CD4-positive, alpha-beta T cell treated with Interleukin-1 beta for 1 hour (primary cell): Measurements from ENCODE around the gene KIAA0753.

Experiments used
- DNase-seq, 2 donors: peaks; one replicate each; pipeline ENCODE4 v3.0.0-alpha.2; 2020 to 2022

The KIAA0753 gene

GRCh38 chr17:6545291-6545690, 95.2 kb downstream of the KIAA0753 start:
- no peak for DNase-seq

DNA sequence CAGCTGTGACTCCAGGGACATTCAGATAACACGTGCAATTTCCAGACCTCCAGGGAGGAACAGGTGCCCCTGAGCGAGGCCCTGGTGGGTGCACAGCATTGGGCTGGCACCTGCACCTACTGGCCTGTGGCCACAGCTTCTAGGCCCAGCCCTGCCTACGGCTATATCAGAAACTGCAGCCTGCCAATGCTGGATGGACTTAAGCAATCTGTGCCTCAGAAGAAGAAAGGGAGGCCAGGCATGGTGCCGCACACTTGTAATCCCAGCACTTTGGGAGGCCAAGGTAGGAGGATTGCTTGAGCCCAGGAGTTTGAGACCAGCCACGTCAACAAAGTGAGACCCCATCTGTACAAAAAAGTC, 96.5 kb downstream of the KIAA0753 start:
- DNase-seq = no peak

DNA sequence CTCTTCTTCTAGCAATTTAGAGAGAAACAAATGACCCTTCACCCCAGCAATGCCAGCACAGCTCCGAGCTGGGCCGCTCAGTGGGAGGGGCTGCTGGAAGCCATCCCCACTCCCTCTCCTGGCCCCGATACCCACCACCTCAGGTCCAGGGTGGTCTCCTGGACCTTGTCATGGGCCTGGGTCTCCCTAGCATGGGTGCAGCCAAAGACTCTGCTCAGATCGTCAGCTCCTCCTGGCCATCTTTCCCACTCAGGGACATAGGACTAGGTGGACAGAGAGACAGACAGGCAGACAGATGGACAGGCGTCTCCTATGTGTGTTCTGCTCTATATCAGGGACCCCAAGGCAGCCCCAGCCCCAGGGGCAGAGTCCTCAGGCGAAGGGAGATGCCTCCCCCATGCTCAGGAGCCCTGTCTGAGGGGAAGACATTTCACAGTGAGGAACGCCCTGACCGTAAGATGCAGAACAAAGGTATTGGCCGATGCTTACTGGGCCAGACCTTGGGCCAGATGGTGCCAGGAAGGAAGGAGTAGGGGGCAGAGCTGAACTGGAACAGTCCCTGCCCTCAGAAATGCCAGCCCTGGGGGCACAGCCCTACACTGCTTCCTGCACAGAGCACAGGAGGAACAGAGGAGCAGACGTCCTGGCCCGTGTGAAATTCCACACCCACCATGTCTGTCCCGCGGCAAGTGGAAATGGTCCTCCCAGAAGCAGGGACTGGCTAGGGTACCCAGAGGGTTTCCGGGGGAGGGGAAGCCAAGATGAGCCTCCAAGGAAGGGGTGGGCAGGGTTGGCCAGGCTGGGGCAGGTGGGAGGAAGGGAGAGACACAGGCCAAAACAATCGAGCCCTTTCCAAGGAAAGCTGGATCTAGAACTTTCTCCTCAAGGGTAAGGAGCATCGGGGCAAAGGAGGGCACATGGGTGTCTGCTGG, 97.2 kb downstream of the KIAA0753 start:
- no peak for DNase-seq

GRCh38 chr17:6542577-6542976, 97.9 kb downstream of the KIAA0753 start:
- no peak for DNase-seq

GRCh38 chr17:6541886-6542285, 98.6 kb downstream of the KIAA0753 start:
- no peak for DNase-seq

DNA sequence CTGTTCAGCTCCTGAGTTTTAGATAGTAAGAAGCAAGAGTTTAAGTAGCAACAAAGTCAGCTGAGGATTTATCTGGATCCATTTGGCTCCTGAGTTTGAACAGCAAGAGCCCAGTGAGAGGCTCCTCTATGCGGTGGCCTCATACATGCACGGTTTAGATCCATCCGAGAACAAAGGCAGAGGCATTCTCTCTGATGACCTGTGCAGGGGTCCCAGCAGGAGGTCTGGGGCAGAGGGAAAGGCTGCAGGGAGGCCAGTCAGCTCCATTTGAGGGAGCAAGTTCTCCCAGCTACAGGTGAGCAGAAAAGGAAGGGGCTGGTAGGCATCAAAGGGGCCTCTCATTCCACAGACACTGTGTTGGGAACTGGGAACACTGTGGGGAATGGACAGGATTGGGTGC, 100.6 kb downstream of the KIAA0753 start:
- DNase-seq = no peak

DNA sequence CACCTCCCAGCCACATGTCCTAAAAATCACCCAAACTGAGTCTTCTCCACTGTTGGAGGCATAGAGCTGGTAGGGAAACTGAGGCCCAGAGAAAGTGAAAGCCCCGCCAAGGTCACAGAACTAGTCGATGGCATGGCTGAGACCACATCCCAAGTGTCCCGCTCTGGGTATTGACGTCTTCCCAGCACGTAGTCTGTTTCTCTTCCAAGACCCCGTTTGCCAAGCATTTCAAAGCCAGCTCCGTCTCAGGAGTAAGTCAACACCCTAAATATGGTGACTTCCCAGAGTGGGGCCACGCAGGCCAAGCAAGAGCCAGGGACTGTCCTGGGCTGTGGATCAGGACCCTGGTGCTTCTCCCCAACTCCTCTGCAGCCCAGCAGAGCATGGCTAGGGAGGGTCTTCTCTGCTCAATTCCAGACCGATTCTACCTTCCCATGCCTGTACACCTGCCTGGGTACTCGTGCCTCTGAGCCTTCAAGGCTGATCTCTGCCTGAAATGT, 103.9 kb downstream of the KIAA0753 start:
- DNase-seq = no peak

GRCh38 chr17:6536053-6536452, 104.5 kb downstream of the KIAA0753 start:
- DNase-seq = no peak

GRCh38 chr17:6534846-6535514, 105.5 kb downstream of the KIAA0753 start:
- no peak for DNase-seq

DNA sequence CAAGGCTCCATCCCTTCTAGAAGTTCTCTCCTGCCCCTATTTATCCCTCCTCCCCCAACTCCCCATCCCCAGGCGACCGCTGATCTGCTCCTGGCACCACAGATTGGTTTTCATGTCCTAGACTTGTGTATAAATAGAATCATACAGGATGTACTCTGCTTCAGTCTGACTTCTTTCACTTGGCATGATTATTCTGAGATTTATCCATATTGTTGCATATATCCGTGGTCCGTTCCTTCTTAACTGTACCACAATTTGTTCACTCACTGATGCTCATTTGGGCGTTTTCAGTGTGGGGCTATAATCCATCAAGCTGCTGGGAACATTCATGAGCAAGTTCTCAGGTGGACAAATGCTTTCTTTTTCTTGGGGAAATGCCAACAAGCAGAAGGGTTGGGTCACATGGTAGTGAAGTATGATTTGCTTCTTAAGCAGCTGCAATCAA, 108.0 kb downstream of the KIAA0753 start:
- DNase-seq = no peak

DNA sequence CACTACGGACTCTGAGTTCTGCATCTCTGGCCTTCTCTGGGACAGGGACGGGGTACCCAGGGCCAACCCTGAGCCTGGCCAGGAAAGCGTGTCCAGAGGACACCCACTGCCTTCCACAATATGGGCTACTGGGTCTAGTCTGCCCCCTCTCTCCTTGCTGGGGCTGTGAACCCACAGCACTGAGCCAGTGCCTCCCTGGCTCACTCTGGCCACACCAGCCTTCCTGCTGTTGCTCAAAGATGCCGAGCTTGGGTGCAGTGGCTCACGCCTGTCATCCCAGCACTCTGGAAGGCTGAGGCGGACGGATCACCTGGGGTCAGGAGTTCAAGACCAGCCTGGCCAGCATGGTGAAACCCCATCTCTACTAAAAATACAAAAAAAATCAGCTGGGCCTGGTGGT, 108.9 kb downstream of the KIAA0753 start:
- DNase-seq = no peak

- no peak for DNase-seq
These were observed 110.1 kb downstream of the KIAA0753 start for GRCh38 chr17:6530324-6530920.

- DNase-seq = no peak
These were observed 112.0 kb downstream of the KIAA0753 start for GRCh38 chr17:6528557-6528956.
